HTERT RPE-1 (cell line): Measurements from ENCODE around the gene ZFP64.

Experiments
- in situ Hi-C: fragments of 300-500 bp; cut with MboI; formaldehyde crosslinking; loops from 4 replicates; pipeline ENCODE4 v1.14.3; 2020; ENCODE audit warnings: low sequenced_read_pairs

The ZFP64 gene

GRCh38 chr20:52110456-52110855 is 81.1 kb downstream of the ZFP64 start:
- in situ Hi-C loops, result no loop called here

- in situ Hi-C loops, result no loop called here
These were observed 85.8 kb downstream of the ZFP64 start for GRCh38 chr20:52105442-52106422.

DNA sequence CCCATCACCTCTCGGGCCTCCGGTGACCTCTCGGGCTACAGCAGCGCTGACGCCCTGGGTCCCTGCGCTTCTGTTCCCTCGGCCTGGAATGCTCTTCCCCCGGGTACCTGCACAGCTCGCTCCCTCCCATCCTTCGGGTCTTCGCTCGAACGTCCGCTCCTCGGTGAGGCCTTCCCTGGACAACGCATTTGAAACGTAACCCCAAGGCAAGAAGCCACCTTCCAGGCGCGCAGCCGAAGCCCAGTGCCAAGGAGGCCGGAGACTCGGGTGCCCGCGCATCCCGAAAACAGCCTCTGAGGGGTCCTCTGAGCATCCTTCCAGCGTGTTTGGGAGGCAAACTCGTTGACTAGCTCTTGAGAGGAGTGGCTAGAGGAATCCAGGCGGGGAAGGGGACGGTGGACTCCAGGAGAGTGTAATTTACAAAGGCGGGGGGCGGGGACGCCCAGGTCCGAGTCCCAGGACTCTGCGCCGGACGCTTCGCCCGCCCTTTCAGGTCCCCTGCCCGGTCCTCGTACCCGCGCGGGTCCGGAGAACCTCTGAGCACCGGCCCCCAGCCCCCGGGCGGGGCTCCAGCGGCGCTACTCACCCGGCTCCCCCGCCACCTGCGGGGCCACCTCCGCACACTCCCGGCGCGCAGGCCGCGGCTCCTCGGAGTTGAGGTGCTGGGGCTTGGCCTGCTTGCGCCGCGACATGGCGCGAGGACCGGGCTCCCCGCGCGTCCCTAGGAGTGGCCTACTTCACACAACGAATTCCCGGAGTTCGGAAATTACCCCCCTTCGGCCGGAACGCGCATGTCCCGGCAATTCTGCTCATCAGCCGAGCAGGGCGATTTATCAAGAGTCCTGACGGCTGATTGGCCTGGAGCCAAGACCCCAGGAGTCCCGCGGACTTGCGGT is 86.8 kb downstream of the ZFP64 start:
- in situ Hi-C loops, result no loop called here

DNA sequence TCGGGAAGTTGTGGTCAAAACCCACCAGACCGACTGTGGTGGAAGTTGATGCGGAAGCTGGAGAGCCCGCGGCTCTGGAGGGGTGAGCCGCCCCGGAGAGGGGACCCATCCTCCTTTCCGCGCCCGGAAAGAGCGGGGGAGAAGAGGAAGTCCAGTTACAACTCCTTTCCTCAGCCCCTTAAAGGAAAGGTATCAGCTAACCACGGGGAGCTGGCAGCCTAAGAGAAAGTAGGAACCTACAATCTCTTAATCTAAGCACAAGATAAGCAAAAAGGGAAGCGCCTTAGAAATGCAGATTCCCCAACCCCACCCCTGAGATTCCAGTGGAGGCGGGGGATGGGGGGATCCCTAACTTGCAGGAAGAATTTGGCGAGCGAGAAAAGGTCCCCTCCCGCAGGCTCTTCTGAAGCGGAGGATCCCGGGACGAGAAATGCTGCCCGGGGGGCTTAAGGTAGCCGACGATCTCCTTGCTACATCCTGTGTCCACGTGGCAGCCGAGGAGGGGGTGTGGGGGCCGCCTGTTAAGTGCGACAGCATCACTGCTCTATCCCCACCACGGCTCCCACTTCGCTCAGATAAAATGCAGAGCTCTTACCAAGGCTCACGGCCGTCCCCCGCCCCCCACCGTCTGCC is 87.5 kb downstream of the ZFP64 start:
- in situ Hi-C loops, result no loop called here

GRCh38 chr20:52103335-52103912 is 88.2 kb downstream of the ZFP64 start:
- in situ Hi-C loops, result no loop called here

DNA sequence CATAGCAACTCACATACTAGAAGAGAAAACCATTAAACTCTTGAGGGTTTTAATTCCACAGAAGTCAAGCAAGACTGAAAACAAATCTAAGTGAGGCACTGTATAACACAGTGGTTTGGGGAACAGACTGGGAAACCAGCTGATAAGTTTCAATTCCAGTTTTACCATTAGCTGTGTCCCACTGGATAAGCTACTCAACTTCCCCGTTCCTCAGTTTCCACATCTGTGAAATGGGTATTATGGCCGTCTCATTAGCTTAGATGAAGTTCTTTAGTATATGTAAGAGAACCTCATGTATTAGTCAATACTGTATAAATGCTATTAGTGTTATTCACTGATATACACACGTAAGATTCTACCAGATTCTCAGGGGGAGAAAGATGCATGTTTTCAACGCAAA is 89.0 kb downstream of the ZFP64 start:
- in situ Hi-C loops, result no loop called here

GRCh38 chr20:52102126-52102525 is 89.5 kb downstream of the ZFP64 start:
- in situ Hi-C loops, result no loop called here
